GM10847 (cell line): ENCODE results near the gene C4BPA.

Source experiments
- POLR2A ChIP-seq: IDR thresholded peaks from 2 replicates; pipeline ENCODE4 v1.6.1; 2011; ENCODE audit not compliant: insufficient read length; ENCODE audit errors: extremely low read depth

The C4BPA gene

DNA sequence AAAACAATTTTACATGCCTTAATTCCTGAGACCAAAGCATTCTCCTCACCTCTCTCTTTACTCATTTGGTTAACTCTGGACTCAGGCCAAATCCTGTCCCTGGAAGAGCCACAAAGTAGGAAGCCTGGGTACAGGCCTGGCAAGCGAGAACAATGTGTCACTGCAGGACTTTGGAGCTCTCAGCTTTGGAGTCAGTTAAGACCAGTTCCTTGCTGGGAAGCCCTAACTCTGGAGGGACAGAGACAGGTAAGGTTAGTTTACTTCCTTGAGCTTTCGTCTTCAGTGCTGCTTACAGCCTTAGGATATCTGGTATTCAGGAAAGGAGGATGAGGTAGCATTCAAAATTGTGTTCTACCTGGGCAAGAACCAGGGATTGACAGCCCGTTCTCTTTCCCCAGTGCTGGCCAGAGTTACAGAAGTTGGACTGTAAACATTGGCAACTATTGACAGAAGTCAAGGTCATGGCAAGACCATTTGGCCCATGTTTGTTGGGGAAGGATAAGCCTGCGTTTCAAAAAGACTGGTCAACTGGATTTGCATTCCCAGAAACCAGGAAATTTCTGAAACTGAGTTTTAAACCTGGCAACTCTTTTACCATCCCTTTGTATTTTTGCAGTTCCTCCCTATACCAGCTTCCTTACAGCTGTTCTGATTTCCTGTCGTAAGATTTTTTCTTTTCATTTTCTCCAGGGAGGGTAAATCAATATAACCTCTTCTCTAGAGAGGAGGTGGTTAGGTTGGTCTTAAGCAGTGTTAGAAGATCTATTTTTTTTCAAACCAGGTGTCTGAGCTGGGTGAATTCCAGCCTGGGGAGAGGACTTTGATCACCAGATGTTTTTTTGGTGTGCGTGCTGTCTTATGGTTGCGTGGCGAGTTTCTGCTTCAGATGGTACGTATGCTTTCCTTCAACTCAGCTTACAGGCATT lies 15.1 kb upstream of the C4BPA start, which contains the start of gene C4BPB:
Gene C4BPB, plus strand, starts transcription at position 160 of the 926 bp plus-strand sequence. Its CDS starts 672 bp downstream, at position 832.
- TF ChIP-seq POLR2A: no peak

GRCh38 chr1:207089627-207090355 lies 14.2 kb upstream of the C4BPA start:
- no peak for TF ChIP-seq POLR2A

DNA sequence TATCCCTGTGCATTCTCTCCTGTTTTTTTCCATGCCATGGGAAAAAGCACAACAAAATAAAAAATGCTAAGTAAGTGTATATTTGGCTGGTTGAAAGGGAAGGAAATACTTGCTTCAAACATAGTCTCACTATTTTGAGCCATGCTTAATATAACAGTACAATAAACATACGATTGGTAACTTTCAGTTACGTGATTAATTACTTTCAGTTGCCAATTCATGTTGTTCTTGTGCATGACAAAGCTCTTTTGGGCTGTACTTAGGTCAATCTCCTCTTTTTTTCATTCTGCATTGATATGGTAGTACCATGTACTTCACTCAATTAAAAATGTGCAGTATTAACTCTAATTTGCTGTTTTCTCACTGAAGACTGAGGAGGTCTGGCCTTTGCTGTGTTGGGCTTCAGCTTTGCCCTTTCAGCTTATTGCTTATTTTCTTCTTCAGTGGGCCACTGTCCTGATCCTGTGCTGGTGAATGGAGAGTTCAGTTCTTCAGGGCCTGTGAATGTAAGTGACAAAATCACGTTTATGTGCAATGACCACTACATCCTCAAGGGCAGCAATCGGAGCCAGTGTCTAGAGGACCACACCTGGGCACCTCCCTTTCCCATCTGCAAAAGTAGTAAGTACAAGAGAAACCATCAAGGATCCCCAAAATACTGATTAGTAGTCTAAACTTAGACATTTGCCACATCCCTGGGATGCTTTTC lies 12.7 kb upstream of the C4BPA start:
- no peak for TF ChIP-seq POLR2A

GRCh38 chr1:207093944-207094343 lies 10.1 kb upstream of the C4BPA start:
- TF ChIP-seq POLR2A: no peak

DNA sequence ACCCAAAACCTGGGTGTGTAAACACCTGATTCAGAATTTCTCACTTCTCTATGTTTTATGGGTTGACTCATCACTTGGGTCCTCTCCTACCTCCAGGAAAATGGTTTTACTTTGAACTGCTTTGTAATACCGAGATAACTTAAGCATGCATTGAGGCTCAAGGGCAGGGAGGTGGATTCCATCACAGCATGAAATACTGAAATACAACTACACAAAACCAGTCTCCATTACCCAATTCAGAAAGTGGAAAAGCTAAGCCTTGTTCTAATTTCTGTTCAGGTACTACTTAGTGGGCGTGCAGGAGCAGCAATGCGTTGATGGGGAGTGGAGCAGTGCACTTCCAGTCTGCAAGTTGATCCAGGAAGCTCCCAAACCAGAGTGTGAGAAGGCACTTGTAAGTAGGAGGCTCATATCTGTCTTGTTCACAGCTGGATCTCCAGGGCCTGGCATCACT lies 6.1 kb upstream of the C4BPA start:
- no peak for TF ChIP-seq POLR2A

DNA sequence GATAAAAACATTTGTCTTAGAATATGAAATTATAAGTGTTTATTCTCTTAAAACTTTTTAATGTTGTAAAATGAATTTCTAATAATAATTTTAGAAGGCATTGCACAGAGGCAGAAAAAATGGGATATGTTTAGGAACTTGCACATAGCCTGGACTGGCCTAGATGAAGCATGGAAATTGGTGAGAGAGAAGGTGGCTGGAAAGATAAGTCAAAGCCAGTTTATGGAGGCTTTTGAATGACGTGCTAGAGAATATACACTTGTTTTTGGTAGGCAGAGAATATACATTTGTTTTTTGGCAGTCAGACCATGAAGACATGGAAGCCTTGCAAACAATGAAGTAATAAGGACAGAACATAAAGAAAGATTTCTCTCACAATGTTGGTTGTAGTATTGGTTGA lies 2.3 kb upstream of the C4BPA start:
- no peak for TF ChIP-seq POLR2A

- TF ChIP-seq POLR2A: no peak
Measured at GRCh38 chr1:207102146-207102545, 1.9 kb upstream of the C4BPA start.

- no peak for TF ChIP-seq POLR2A
Measured at GRCh38 chr1:207102659-207103058, 1.4 kb upstream of the C4BPA start.

GRCh38 chr1:207109004-207109403 lies 5.0 kb downstream of the C4BPA start:
- TF ChIP-seq POLR2A: no peak

DNA sequence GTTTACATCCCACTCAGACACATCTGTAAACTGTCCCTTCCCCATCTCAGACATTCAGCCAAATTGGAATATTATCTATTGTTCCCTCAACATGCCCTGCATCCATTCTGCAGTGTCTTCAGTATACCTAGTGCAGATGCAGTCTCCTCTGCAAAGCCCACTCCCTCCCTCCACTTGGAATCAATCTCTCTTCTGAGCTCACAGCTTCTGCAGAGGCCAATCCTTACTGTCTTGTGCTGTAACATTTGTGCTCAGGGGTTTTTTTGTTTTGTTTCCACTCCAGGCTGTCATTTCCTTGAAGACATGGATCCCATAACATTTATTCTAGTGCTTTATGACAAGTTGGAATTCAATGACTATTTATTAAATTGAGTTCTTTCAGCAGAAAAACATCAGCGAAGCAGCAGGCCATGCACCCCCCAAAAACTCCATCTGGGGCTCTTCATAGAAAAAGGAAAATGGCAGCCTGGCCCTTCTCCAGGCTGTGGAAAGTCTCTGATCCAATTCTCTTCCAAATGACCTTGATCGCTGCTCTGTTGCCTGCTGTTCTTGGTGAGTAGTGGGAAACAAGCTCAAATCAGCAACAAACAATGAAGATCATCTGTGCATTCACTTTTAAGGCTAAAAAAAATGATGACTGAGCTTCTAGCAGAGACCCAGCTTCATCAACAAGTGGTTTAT lies 8.7 kb downstream of the C4BPA start:
- TF ChIP-seq POLR2A: no peak

DNA sequence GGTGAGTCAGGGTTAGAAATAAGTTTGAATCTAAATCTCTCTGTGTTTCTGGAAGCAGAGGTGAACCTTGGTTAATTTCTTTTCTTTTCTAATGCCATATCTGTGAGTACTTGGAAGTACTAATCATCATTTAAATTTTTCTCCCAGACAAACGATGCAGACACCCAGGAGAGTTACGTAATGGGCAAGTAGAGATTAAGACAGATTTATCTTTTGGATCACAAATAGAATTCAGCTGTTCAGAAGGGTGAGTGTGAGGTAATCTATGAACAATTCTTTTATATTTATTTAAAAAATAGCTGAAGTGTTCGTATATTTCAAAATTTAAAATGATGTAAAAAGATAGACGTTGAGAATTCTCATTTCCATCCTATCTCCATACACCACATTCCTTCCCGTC lies 11.2 kb downstream of the C4BPA start:
- TF ChIP-seq POLR2A: no peak

DNA sequence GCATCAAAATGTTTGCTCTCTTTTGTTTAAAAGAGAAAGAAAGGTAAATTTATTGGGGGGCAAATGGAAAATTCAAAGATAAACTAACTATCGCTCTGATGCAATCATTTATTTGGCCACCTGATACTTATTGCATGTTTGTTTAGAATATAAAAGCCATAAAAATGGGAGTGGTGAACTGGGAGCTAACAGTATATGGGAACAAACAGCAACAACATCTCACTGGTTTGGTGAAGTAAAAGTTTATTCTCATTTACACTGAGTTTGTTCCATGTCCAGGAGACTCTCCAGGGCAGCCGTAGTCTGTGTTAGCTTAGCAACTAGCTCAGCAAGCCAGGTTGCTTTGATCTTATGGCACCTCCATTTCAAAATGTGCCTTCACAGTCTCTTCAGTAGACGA lies 20.4 kb downstream of the C4BPA start:
- TF ChIP-seq POLR2A: no peak

DNA sequence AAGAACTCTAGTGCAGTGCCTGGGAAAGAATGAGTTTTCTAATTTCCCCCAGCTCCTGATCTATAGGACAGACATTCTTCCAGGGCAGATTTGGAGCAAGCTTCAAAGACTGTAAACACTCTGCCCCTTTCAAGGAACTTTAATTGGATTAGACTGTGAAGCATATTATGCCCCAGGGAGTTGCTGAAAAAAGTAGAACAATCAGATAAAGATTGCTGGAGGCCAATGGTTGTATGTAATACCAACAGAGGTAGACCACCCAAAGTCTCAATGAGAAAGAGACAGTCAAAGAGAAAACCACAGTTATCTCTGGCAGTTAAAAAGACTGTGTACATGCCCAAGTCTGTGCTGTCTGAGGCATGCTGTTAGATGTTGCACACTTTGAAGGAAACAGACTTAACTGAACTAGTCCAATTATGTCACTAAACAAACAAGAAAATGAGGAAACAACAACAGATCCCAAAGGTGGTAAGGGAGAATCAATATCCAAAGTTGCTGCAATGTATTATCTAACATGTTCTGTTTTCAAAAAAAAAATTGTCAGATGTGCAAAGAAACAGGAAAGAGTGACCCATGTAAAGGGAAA lies 24.4 kb downstream of the C4BPA start:
- no peak for TF ChIP-seq POLR2A

- no peak for TF ChIP-seq POLR2A
Measured at GRCh38 chr1:207129053-207129452, 25.0 kb downstream of the C4BPA start.
